Embryonic facial prominence (tissue), 1 donor: Measurements from ENCODE around the gene SRGAP1.
"Not testable (repeated sequence)": the region's sequence is repeated elsewhere in the genome, so short reads cannot be mapped to it uniquely, and the experiment has no call there.

ENCODE experiments used
- DNase-seq: peaks from one replicate; pipeline ENCODE4 v3.0.0-alpha.2; 2016; ENCODE audit errors: extremely low spot score

SRGAP1 gene

GRCh38 chr12:64007853-64008252 is 163.4 kb downstream of the SRGAP1 start:
- DNase-seq: no peak

- no peak for DNase-seq
These were observed 164.1 kb downstream of the SRGAP1 start for GRCh38 chr12:64008596-64008995.

- DNase-seq: no peak
These were observed 165.0 kb downstream of the SRGAP1 start for GRCh38 chr12:64009321-64010068.

GRCh38 chr12:64010069-64010686 is 165.7 kb downstream of the SRGAP1 start:
- DNase-seq: no peak

DNA sequence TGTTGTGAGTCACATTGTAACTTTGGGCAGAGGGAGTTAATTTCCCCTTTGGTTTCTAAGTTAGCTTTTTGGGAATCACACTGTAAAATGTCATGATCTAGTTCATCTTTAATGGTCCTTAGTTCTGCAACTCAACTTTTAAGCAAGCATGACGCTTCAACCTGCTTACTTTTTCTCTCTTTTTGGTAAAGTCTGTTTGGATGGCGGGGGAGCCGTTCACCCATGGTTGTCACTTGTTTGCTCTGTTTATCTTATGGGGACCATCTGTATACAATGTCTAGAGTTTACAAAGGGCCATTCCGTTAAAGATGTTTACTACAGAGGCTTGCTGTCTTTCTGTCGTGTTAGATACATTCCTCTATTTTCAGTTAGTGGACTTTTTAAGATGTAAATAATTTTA is 172.0 kb downstream of the SRGAP1 start:
- DNase-seq: no peak

- DNase-seq: not testable (repeated sequence)
These were observed 173.6 kb downstream of the SRGAP1 start for GRCh38 chr12:64018116-64018515.

- no peak for DNase-seq
These were observed 174.0 kb downstream of the SRGAP1 start for GRCh38 chr12:64018524-64018923.

DNA sequence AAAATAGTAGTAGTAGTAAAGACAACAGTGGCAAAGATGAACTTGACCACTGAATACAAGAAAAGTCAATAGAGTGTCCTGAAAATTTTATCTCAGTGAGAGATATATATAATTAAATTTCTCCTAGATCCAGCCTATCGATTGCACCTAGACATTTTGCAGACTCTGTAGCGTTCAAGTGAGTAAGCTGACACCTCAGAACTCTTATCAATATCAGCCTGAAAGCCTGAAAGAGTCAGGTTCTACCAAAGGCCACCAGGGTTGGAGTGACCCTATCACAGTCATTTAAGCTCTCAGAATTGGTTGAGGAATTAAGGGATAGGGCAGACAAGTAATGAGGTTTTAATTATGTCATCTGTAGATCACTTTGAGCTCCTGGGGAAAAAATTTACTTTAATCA is 174.6 kb downstream of the SRGAP1 start:
- DNase-seq: no peak

- DNase-seq: no peak
These were observed 175.2 kb downstream of the SRGAP1 start for GRCh38 chr12:64019654-64020053.

DNA sequence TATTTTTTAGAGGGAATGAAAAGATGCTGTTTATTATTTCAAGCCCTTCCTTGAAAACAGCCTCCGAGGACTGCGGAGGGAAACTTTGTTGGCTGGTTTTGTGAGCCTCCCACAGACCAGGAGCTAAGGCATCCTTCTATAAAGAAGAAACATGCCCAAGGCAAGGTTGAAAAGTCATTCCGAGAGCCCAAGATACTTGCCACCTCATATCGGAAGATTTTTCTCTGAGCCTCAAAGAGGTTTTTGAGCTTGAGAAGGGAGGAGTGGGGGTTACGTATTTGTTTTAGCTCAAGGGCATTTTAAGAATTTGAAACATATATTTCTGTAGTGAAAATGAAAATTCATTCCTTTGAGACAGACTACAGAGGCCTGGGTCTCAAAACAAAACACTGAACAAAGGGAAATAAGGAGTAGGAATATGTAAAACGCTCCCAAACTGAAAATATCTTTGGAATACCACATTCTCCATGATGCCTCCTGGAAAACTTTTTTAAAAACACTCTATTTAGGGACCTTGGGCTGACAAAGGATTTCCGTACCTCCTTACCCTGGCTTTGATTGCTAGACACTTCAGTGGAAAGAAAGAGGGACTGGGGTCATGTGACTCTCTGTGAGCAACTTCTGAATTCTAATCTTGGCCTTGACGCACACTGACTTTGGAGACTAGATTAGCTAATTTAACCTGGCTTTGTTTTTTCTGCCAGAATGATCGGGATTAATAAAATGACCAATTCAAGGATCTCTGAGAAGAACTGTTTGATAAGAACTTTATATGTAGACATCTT is 180.9 kb downstream of the SRGAP1 start:
- DNase-seq: no peak

DNA sequence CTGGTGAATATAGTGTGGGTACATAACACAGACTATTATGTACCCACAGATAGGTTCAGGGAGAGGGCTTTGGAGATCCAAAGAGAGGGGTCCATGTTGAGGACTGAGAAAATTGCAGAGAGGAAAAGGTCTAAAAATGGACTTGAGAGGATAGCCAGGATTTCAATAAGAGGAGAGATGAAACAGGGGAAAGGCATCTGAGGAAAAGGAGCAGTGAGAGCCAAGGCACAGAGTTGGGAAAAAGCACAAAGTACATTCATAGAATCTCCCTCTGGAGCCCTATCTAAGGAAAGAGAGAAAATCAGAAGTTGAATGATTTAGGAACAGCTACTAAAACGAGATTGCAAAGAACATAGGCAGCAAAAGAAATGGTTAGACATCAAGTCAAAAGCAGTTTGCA is 182.8 kb downstream of the SRGAP1 start:
- DNase-seq: no peak

- DNase-seq: no peak
These were observed 184.0 kb downstream of the SRGAP1 start for GRCh38 chr12:64028541-64028940.

- DNase-seq: no peak
These were observed 184.7 kb downstream of the SRGAP1 start for GRCh38 chr12:64029013-64029857.

DNA sequence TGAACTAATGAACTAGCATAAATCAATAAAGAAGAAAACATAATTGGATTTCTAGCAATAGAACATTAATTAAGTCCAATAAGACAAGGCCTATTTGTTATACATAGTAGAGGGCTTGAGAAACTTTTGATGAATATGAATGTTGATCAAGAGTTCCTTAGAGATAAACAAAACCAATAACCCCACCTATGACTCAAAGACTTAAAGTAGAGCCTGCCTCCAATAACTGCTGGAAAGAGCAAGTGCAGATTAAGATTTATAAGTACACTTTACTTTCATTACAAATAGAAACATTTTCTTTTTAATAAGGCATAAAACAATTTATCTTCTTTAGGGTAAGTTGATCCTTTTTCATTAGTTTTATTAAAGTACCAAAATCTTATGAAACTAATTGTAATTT is 185.7 kb downstream of the SRGAP1 start:
- no peak for DNase-seq

GRCh38 chr12:64034056-64034455 is 189.6 kb downstream of the SRGAP1 start:
- not testable (repeated sequence) for DNase-seq

DNA sequence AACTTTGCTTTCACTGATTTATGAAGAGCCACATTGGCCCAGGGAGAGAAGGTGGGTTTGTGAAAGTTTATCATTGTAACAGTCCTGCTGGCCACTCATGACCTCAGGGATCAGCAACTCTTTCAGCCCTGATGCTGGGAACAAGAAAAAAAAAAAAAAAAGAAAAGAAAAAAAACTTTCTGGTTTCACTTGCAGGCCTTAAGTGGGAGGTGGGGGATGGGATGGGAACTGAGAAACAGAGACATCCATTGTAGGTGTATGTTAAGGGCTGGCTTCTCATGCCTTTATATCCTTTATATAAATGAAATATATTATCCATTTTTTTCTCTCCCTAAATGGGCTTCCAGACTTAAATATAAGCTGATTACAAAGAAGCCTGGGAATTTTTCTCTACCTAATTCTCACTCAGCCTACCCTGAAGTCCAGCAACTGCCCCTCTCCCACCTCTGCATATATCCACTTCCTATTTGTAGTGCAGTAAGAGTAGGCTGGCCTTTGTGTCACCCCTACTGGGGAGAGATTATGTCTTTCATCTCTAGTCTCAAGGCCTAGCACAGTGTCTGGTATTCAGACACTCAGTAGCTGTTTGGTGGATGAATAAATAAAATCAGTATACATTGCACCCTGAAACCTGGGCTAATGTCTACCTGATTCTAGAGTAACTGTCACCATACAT is 190.5 kb downstream of the SRGAP1 start:
- DNase-seq: no peak

DNA sequence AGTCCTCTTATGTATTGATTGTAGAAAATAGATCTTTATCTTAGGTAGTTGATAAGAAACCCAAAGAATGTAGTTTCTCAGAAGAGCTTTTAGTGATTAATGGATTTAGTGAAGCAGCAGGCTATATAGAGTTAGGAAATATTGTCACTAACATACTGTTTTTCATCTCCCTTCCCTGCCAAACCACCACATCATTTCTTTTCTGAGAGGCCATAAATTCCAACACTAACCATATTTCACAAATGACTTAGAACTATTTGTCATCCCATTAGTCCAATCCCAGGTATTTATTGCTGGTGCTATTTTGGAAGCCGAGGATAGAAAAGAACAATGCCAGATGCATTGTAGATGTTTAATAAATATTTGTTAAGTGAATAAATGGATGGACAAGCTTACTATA is 191.9 kb downstream of the SRGAP1 start:
- DNase-seq: no peak

DNA sequence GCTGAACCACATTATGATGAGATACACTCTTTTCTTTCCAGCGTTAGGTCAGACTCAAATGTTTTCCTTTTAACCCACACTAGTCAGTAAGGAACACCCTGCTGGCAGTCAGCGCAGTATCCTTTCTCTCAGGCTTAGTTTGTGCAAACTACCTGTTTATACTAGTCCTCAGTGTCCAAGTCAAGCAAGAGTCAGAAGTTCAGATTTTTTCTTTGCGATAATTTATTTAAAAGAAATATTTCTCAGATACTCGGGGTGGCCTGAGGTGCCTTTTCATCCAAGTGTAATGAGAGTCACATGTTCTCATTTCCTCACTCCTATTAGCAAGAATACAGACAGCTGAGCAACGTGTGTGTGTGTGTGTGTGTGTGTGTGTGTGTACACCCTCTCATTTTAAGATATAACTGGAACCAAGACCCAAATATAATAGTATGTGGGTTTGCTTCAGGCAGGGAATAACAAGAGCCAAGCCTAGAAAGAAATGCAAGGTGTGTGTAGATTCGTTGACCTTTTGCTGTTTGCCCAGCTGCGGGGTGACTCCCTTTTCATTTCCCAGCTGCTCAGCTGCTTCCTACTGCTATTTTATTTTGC is 194.9 kb downstream of the SRGAP1 start:
- DNase-seq: no peak

DNA sequence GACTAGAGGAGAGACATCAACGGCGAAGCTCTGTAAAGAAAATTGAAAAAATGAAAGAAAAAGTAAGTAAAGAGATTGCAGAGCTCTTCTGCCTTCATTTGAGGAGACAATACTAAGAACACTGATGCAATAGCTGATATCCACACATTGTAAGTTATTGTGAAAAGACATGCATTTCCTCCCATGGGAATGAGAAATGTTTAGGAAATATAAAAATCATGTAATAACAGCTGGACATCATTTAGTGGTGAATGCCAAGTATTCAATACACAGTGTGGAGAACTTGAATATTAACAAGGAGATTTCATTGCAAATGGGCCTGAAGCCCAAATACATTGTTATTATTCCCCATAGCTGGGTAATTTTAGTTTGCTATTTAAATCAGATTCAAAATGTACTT is 198.4 kb downstream of the SRGAP1 start:
- DNase-seq: no peak

DNA sequence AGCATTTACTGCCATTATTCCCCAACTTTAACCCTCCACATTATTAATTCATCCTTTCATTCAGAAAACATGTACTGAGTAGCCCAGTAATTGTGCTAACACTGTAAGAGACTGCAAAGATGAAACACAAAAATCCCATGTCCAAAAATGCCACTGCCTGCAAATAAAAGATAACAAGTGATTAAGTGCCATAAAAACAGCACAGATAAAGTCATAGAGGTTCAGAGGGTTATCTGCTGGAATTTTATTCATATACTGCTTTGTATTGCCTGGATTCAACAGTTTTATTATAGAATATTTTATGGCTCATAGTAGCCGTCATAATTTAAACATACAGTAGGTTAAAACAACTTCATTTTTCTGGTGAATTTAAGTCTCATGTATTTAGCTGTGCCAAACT is 199.7 kb downstream of the SRGAP1 start:
- no peak for DNase-seq

DNA sequence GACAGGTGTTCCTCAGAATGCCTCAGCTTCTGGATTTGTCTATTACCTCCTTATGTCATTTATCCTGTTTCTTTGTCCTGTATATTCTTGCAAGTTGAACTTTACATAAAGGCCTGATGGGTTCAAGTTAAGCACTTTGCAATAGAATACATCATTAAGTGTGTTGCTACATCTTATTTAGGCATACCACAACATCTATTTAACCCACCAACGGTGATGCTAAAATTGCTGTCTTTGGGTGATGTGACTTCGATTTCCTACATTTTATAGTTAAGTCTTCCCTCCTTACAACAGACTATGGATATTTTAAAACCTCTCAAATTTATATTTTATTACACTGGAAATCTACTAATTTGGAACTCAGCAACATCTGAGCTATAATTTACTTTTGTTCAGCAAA is 206.6 kb downstream of the SRGAP1 start:
- no peak for DNase-seq
